ENCODE data around the gene CTSL. TPM values are rescaled to one million over a fixed set of nuclear protein-coding genes. Genes with fewer than 3 reads are reported as not detected.

Gene CTSL
- total and polyA plus RNA-seq, 2 of the 13 experiments (the other 11 are each of a cell fraction or from before 2014, with no cell fraction given) = 78.1 to 113 TPM

DNA sequence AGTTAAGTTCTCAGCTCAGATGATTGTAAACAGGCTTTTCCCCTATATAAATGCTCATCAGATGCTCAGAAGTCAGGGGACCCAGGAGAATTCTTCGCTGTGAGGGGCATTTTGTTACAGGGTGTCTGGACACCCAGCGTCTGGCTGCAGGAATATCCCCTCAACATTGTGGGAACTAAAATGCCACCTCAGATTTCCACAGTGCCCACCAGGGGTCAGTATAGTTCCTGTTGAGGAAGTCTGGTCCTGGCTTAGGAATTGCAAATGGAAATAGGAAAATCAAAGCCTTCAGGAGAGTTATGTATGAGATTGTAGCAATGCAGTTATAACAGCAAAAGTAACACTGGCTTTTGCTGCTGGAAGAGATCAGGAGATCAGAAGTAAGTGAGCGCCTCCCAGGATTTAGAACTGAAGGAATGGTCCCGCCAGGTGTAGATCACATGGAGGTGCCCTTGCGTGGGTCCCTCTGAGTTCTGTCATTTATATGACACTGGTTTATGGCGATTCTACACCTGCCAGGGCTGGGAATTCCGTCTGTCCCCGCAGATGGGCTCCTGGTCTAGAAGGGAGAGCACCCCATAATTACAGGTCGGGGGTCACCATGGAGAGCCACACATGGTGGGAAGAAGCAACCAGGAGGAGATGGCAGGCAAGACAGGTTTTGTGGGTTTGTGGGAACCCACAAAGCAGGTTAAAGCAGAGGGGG lies 47.1 kb upstream of the CTSL start (continued):
- TF ChIP-seq JUNB (CRISPR knock-in tag; IDR thresholded peaks at IDR 0.05; ENCODE audit: borderline replicate concordance) (no peak), ZNF446 (CRISPR knock-in tag; IDR thresholded peaks at IDR 0.05) (no peak), ZNF18 (CRISPR knock-in tag; IDR thresholded peaks at IDR 0.05; ENCODE audit: insufficient replicate concordance) (no peak), MTA1 (CRISPR knock-in tag; IDR thresholded peaks at IDR 0.05; ENCODE audit: borderline replicate concordance) (no peak), TGIF2 (CRISPR knock-in tag; IDR thresholded peaks at IDR 0.05) (0 out of 2 replicates have a peak, but pooled peaks have one; percentile 25), ZNF703 (CRISPR knock-in tag; IDR thresholded peaks at IDR 0.05; ENCODE audit: borderline replicate concordance) (no peak), ZFP41 (CRISPR knock-in tag; IDR thresholded peaks at IDR 0.05; ENCODE audit: borderline replicate concordance) (no peak)
- TF ChIP-seq, protein P1, sequence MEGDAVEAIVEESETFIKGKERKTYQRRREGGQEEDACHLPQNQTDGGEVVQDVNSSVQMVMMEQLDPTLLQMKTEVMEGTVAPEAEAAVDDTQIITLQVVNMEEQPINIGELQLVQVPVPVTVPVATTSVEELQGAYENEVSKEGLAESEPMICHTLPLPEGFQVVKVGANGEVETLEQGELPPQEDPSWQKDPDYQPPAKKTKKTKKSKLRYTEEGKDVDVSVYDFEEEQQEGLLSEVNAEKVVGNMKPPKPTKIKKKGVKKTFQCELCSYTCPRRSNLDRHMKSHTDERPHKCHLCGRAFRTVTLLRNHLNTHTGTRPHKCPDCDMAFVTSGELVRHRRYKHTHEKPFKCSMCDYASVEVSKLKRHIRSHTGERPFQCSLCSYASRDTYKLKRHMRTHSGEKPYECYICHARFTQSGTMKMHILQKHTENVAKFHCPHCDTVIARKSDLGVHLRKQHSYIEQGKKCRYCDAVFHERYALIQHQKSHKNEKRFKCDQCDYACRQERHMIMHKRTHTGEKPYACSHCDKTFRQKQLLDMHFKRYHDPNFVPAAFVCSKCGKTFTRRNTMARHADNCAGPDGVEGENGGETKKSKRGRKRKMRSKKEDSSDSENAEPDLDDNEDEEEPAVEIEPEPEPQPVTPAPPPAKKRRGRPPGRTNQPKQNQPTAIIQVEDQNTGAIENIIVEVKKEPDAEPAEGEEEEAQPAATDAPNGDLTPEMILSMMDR (CRISPR knock-in tag; IDR thresholded peaks at IDR 0.05) = peak; percentile 78
- TF ChIP-seq, protein P2, sequence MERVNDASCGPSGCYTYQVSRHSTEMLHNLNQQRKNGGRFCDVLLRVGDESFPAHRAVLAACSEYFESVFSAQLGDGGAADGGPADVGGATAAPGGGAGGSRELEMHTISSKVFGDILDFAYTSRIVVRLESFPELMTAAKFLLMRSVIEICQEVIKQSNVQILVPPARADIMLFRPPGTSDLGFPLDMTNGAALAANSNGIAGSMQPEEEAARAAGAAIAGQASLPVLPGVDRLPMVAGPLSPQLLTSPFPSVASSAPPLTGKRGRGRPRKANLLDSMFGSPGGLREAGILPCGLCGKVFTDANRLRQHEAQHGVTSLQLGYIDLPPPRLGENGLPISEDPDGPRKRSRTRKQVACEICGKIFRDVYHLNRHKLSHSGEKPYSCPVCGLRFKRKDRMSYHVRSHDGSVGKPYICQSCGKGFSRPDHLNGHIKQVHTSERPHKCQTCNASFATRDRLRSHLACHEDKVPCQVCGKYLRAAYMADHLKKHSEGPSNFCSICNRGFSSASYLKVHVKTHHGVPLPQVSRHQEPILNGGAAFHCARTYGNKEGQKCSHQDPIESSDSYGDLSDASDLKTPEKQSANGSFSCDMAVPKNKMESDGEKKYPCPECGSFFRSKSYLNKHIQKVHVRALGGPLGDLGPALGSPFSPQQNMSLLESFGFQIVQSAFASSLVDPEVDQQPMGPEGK (CRISPR knock-in tag; IDR thresholded peaks at IDR 0.05) = no peak
